Measurements from ENCODE around the gene HSPB1.

DNA sequence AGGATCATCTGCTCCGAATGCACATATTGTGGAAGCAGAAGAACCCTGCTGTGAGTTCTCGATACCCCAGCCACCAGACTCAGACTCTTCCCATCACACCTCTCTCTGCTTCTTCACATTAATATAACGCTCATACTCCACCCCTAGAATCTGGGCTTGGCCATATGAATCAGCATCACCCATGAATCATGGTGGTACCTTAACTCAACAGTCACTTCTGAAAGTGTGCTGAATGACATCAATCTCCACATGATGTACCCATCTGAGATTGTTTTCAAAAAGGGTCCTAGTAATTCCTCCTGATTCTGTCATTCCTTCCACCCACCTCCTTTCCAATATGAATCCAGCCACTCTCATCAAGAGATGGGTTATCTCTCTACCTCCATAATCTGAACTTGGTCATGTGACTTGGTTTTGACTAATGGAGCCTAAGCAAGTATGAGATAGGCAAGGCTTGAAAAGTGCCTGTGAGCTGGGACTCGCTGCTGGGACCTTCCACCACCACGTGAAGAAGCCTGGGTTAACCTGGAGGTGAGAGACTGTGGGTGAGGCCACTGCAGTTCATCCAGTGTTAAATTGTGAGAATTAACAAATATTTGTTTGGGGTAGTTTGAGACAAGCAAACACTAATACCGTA lies 40.9 kb downstream of the HSPB1 start:
- no peak for TF ChIP-seq EZH2phosphoT487 (IDR thresholded peaks at IDR 0.05; ENCODE audit: insufficient read depth, low read depth)
- no peak for TF ChIP-seq EZH2 (IDR thresholded peaks at IDR 0.05; ENCODE audit: insufficient read depth, poor library complexity, severe bottlenecking)
